ENCODE results near the gene DCLK2. TPM values are rescaled to one million over a fixed set of nuclear protein-coding genes. Genes with fewer than 3 reads are reported as not detected.
A peak's percentile ranks its signal among the peaks of the same experiment; 100 is the strongest.

Gene DCLK2
- total and polyA plus RNA-seq, 2 donors from 2014 or later: 2.6 to 3.4 TPM

DNA sequence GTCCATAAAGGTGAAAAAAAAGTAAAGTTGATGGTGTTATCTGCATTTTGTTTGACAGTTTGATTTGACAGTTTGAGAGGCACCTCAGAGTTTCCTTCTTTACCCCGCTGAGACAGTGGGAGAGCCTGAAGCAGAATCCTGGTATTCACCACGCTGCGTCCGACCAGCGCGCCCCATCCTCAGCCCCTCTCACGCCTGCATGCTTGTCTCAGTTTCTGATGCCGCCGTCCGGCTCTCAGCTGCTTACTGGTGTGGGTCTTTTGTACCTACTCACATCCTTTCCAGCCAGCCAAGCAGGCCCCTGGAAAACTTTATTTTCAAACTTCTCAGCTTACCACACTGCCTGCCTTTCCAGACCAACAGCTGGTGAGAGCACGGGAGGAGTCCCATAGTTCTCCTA is 175.2 kb downstream of the DCLK2 start:
- intact Hi-C loops (cut with DNase I): no loop called here
- peak in 1 of 5 donors; percentile 57 for DNase-seq
- Histone ChIP-seq H3K36me3 (ENCODE audit: control insufficient read depth in 2 of 3, insufficient read depth in 3 of 3, low read length in 3 of 3) (no peaks in the 10 kb centered on the region), H3K4me1 (ENCODE audit: control insufficient read depth in 2 of 3, insufficient read depth in 2 of 3, low read depth in 1 of 3, low read length in 3 of 3) (no peaks in the 10 kb centered on the region), H3K9ac (ENCODE audit: low read length in 3 of 3) (no peak overlapping the region), H3K4me3 (ENCODE audit: low read length in 3 of 3) (no peak overlapping the region), H3K27ac (ENCODE audit: low read depth in 2 of 2, low read length in 2 of 2) (no peak overlapping the region), H3K27me3 (ENCODE audit: control insufficient read depth, insufficient read depth, low read length) (no peaks in the 10 kb centered on the region), H3K9me3 (ENCODE audit: control insufficient read depth in 2 of 3, insufficient read depth in 1 of 3, low read length in 3 of 3) (no peaks in the 10 kb centered on the region)
- TF ChIP-seq, protein P1, sequence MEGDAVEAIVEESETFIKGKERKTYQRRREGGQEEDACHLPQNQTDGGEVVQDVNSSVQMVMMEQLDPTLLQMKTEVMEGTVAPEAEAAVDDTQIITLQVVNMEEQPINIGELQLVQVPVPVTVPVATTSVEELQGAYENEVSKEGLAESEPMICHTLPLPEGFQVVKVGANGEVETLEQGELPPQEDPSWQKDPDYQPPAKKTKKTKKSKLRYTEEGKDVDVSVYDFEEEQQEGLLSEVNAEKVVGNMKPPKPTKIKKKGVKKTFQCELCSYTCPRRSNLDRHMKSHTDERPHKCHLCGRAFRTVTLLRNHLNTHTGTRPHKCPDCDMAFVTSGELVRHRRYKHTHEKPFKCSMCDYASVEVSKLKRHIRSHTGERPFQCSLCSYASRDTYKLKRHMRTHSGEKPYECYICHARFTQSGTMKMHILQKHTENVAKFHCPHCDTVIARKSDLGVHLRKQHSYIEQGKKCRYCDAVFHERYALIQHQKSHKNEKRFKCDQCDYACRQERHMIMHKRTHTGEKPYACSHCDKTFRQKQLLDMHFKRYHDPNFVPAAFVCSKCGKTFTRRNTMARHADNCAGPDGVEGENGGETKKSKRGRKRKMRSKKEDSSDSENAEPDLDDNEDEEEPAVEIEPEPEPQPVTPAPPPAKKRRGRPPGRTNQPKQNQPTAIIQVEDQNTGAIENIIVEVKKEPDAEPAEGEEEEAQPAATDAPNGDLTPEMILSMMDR (IDR thresholded peaks at IDR 0.05; ENCODE audit: borderline replicate concordance, extremely low read depth, insufficient read depth): no peak
- FAIRE-seq: no peak

DNA sequence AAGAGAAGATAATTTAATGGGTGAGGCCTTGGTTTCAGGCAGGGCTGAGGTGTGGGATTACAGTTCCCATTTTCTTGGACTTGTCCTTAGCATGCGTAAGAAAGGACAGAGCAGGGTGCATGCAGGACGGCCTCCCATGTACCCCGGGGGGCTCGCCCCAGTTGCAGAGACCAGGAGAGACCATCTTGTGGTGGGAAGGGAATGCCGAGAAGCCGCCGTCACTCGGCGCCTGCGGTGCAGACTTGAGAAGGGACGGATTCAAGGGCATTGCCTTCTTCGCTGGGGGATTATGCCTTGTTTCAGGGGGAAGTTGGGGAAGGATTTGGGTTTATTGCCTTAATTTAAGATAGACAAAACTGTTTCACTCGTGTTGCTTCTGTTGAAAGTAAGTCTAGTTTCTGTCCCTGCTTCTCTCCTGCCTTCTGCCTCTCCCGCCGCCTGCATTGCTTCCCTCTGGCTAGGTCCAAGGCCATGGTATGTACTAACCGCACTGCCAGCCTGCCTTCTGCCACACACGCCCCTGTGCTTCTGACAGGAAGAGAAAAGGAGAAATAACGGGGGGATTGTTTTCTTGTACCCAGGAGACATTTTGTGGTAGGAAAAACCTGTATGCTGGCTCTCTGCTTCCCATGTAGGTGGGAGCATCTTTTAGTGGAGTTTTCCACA is 175.9 kb downstream of the DCLK2 start:
- Histone ChIP-seq H3K9ac (ENCODE audit: low read length in 3 of 3) (no peak overlapping the region), H3K9me3 (ENCODE audit: control insufficient read depth in 2 of 3, insufficient read depth in 1 of 3, low read length in 3 of 3) (no peaks in the 10 kb centered on the region), H3K4me3 (ENCODE audit: low read length in 3 of 3) (no peak overlapping the region), H3K27ac (ENCODE audit: low read depth in 2 of 2, low read length in 2 of 2) (no peak overlapping the region), H3K27me3 (ENCODE audit: control insufficient read depth, insufficient read depth, low read length) (no peaks in the 10 kb centered on the region), H3K4me1 (ENCODE audit: control insufficient read depth in 2 of 3, insufficient read depth in 2 of 3, low read depth in 1 of 3, low read length in 3 of 3) (no peaks in the 10 kb centered on the region), H3K36me3 (ENCODE audit: control insufficient read depth in 2 of 3, insufficient read depth in 3 of 3, low read length in 3 of 3) (no peaks in the 10 kb centered on the region)
- TF ChIP-seq, protein P1 (IDR thresholded peaks at IDR 0.05; ENCODE audit: borderline replicate concordance, extremely low read depth, insufficient read depth): no peak
- FAIRE-seq: no peak
- intact Hi-C loops (cut with DNase I): no loop called here
- peak in 1 of 5 donors; percentile 47 for DNase-seq

DNA sequence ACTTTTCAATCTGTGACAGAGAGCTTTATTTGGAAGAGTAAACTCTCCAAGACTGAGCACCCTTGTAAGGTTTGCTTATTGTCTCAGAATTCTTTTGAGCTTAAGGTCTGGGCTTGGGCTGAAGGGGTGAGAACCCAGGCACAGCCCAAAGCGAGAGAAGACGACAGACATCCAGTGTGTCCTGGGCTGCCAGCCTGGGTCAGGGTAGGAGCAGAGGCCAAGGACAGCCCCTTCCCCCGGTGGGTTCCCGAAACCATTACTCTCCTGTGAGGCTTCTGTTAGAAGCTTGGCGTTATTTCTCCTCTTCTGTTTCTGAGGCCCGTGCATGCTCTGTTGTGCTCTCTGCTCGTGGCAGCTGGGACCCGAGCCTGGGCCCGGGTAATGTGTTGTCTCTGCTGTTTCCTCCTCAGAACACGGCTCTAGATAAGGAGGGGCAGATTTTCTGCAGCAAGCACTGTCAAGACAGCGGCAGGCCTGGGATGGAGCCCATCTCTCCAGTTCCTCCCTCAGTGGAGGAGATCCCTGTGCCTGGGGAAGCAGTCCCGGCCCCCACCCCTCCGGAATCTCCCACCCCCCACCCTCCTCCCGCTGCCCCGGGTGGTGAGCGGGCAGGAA is 177.5 kb downstream of the DCLK2 start:
- H3K27ac ChIP-seq (ENCODE audit: low read depth in 2 of 2, low read length in 2 of 2): no peak overlapping the region
- H3K27me3 ChIP-seq (ENCODE audit: control insufficient read depth, insufficient read depth, low read length): no peaks in the 10 kb centered on the region
- FAIRE-seq (no peak), DNase-seq (no peak)
- no peak overlapping the region for H3K9ac ChIP-seq (ENCODE audit: low read length in 3 of 3)
- H3K4me1 ChIP-seq (ENCODE audit: control insufficient read depth in 2 of 3, insufficient read depth in 2 of 3, low read depth in 1 of 3, low read length in 3 of 3): no peaks in the 10 kb centered on the region
- H3K36me3 ChIP-seq (ENCODE audit: control insufficient read depth in 2 of 3, insufficient read depth in 3 of 3, low read length in 3 of 3): no peaks in the 10 kb centered on the region
- intact Hi-C loops (cut with DNase I): no loop called here
- no peak overlapping the region for H3K4me3 ChIP-seq (ENCODE audit: low read length in 3 of 3)
- no peaks in the 10 kb centered on the region for H3K9me3 ChIP-seq (ENCODE audit: control insufficient read depth in 2 of 3, insufficient read depth in 1 of 3, low read length in 3 of 3)
- TF ChIP-seq, protein P1 (IDR thresholded peaks at IDR 0.05; ENCODE audit: borderline replicate concordance, extremely low read depth, insufficient read depth): no peak
